ENCODE measurements around the gene CTCF. TPM values are rescaled to one million over a fixed set of nuclear protein-coding genes. Genes with fewer than 3 reads are reported as not detected.

Gene CTCF
- total RNA-seq, 2 experiments from 2014 or later: 74.9 to 76.9 TPM

DNA sequence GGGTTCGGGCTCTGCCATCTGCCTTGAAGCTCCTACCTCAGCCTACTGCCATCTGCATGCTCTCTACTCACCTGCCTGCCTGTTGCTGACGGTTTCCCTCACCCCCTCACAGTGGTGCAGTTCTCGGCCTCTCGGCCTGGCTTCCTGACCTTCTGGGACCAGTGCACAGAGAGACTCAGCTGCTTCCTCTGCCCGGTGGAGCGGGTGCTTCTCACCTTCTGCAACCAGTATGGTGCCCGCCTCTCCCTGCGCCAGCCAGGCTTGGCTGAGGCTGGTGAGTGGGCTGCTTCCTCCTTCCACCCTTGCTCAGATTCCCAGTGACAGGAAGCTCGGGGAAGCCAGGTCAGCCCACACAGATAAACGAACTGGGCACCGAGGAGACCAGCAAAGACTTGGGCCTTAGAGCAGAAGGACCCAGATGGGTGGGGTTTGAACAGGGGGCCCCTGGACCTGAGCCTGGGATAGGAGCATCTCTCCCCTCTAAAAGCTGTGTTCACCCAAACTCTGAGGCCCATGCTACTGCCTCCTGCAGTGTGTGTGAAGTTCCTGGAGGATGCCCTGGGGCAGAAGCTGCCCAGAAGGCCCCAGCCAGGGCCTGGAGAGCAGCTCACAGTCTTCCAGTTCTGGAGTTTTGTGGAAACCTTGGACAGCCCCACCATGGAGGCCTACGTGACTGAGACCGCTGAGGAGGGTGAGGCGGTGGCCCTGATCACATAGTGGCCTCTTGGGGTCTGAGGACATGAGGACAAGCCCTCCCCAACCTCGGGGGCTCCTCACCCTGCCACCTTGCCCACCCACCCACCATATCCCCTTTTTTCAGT lies 17.3 kb upstream of the CTCF start:
- Mint-ChIP-seq H3K27me3 (no peaks in the 10 kb centered on the region), H3K9me3 (no peaks in the 10 kb centered on the region), H3K4me1 (peaks cover 49% of the 10 kb centered on the region), H3K27ac (no peak overlapping the region), H3K36me3 (ENCODE audit: low read depth) (peaks cover 29% of the 10 kb centered on the region), H3K4me3 (no peak overlapping the region)
- POLR2A ChIA-PET: interaction anchor here (1.6 to 8.8 kb wide), 3 partner anchors 14 to 100 kb away, joined by 6 to 277 read pairs (median 107); partner anchors contain the start of genes CARMIL2 and CTCF
- CTCF ChIA-PET: interaction anchor here (0.6 to 8.2 kb wide), 6 partner anchors 14 to 100 kb away, joined by 3 to 334 read pairs (median 18); partner anchors contain the start of genes ATP6V0D1, CARMIL2 and CTCF
- DNase-seq: no peak

DNA sequence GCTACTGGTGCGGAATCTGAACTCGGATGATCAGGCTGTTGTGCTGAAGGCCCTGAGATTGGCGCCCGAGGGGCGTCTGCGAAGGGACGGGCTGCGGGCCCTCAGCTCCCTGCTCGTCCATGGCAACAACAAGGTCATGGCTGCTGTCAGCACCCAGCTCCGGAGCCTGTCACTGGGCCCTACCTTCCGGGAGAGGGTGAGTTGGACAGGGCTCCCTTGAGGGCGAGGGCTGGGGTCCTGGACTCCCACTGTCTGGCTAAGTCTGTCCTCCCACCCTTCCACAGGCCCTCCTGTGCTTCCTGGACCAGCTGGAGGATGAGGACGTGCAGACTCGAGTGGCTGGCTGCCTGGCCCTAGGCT lies 16.7 kb upstream of the CTCF start:
- no peaks in the 10 kb centered on the region for H3K27me3 Mint-ChIP-seq
- H3K4me1 Mint-ChIP-seq: peaks cover 47% of the 10 kb centered on the region
- ChIA-PET POLR2A (interaction anchor here (1.6 to 8.8 kb wide), 3 partner anchors 14 to 99 kb away, joined by 6 to 277 read pairs (median 107); partner anchors contain the start of genes CARMIL2 and CTCF), CTCF (interaction anchor here (1.1 to 8.2 kb wide), 6 partner anchors 14 to 122 kb away, joined by 3 to 334 read pairs (median 30); partner anchors contain the start of genes ATP6V0D1, C16orf86, CARMIL2 and CTCF)
- H3K9me3 Mint-ChIP-seq: no peaks in the 10 kb centered on the region
- H3K4me3 Mint-ChIP-seq: no peak overlapping the region
- no peak overlapping the region for H3K27ac Mint-ChIP-seq
- DNase-seq: no peak
- H3K36me3 Mint-ChIP-seq (ENCODE audit: low read depth): peaks cover 25% of the 10 kb centered on the region

GRCh38 chr16:67546091-67546501 lies 16.2 kb upstream of the CTCF start:
- POLR2A ChIA-PET: interaction anchor here (7.9 to 8.8 kb wide), 2 partner anchors 13 to 99 kb away, joined by 107 to 277 read pairs; partner anchors contain the start of genes CARMIL2 and CTCF
- H3K27me3 Mint-ChIP-seq: no peaks in the 10 kb centered on the region

DNA sequence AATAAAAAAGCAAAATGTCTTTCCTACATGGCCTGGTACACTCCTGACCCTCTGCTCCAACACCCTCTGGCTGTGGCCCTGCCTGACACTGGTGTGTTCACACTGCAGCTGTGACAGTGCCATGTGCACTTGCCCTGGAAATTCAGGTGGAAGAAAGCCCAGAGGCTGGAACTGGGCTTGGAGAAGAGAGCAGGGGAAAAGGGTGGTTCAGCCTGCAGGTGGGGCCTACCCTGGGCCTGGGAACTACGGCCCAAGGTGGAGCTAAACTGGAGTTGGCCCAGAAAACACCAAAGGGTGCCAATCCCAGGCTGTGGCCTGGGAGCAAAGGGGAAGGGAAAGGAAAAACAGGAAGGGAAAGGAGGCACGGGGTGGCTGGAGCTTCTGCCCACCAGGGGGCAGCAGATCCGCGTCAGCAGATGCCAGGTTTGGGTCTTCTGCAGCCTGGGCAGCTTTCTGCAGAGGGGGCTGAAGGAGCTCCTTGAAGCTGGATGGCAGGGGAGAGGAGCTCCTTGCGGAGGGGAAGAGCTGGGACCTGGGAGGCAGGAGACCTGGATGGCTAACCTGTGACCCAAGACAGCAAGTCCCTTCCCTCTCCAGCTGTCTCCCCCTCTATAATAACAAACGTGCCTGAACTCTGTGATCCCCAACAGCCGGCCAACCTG lies 15.4 kb upstream of the CTCF start:
- ChIA-PET POLR2A (interaction anchor here (0.6 to 8.8 kb wide), 13 partner anchors 9 to 389 kb away, joined by 3 to 277 read pairs (median 4); partner anchors contain the start of genes ACD, ATP6V0D1, C16orf86 and CARMIL2), CTCF (interaction anchor here (0.6 to 8.2 kb wide), 50 partner anchors 9 to 663 kb away, joined by 3 to 334 read pairs (median 5); partner anchors contain the start of genes ACD, ATP6V0D1, C16orf86 and CARMIL2)
- peak; percentile 81 for DNase-seq
- Mint-ChIP-seq H3K4me3 (peak overlapping the region; percentile 37), H3K27me3 (no peaks in the 10 kb centered on the region), H3K36me3 (ENCODE audit: low read depth) (peaks cover 17% of the 10 kb centered on the region), H3K4me1 (peaks cover 47% of the 10 kb centered on the region), H3K9me3 (no peaks in the 10 kb centered on the region), H3K27ac (peak overlapping the region; percentile 96)

More at GRCh38 chr16:67546091-67546501, 16.2 kb upstream of the CTCF start:
- H3K4me1 Mint-ChIP-seq: peaks cover 47% of the 10 kb centered on the region
- H3K36me3 Mint-ChIP-seq (ENCODE audit: low read depth): peaks cover 22% of the 10 kb centered on the region
- no peak for DNase-seq
- CTCF ChIA-PET: interaction anchor here (1.1 to 8.2 kb wide), 13 partner anchors 13 to 122 kb away, joined by 3 to 334 read pairs (median 13); partner anchors contain the start of genes ACD, ATP6V0D1, C16orf86 and CARMIL2
- no peaks in the 10 kb centered on the region for H3K9me3 Mint-ChIP-seq
- peak overlapping the region; percentile 96 for H3K27ac Mint-ChIP-seq
- no peak overlapping the region for H3K4me3 Mint-ChIP-seq

- CTCF ChIA-PET: interaction anchor here (0.6 to 8.2 kb wide), 50 partner anchors 10 to 663 kb away, joined by 3 to 334 read pairs (median 5); partner anchors contain the start of genes ACD, ATP6V0D1, C16orf86 and CARMIL2
- DNase-seq: peak; percentile 49
- Mint-ChIP-seq H3K4me1 (peaks cover 46% of the 10 kb centered on the region), H3K27ac (peak overlapping the region; percentile 96), H3K36me3 (ENCODE audit: low read depth) (peaks cover 13% of the 10 kb centered on the region), H3K27me3 (no peaks in the 10 kb centered on the region), H3K9me3 (no peaks in the 10 kb centered on the region), H3K4me3 (peak overlapping the region; percentile 37)
- POLR2A ChIA-PET: interaction anchor here (0.7 to 8.8 kb wide), 14 partner anchors 10 to 389 kb away, joined by 3 to 277 read pairs (median 4); partner anchors contain the start of genes ACD, ATP6V0D1, C16orf86 and CARMIL2
These were observed 14.7 kb upstream of the CTCF start for GRCh38 chr16:67547423-67548264.

DNA sequence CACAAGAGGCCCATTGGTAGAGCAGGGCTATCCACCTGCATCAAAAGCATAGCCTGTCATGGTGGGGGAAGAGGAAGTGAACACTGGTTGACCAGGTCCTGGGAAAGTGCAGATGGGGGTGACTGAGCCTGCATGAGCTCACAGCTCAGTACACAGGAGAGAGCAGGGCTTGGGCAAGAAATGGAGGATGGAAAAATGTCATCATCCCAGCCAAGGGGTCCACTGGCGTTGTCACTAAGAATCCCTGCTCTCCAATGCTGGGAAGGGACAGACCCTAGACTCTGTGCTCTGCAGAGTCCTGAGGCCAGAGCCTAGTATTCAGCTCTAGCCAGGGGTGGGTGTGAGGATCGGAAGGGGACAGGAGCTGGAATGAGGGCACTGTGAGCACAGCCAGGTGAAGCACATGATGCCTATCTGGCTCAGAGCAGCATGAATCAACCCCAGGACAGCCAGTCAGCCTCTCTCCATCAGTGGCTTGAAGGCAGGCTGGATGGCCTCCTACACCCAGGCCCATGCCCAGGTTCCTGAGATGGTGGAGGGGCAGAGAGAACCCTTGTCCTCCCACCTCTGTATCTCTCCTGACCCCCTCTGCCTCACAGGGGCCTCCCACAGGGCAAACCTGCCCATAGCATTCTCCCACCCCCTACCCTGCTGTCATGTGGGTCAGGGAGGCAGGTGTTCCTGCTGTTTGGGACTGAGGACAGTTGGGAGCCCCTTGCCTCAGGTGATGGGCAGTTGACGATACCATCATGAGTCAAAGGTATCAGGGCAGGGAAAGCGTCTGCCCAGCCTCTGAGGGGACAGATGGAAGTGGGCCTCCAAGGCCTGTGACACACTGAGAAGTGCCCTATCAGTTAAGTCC lies 13.8 kb upstream of the CTCF start:
- POLR2A ChIA-PET: interaction anchor here (1.1 to 8.8 kb wide), 9 partner anchors 11 to 120 kb away, joined by 3 to 277 read pairs (median 6); partner anchors contain the start of genes ACD, ATP6V0D1, C16orf86 and CARMIL2
- Mint-ChIP-seq H3K9me3 (no peaks in the 10 kb centered on the region), H3K4me1 (peaks cover 41% of the 10 kb centered on the region), H3K36me3 (ENCODE audit: low read depth) (peaks cover 13% of the 10 kb centered on the region), H3K4me3 (no peak overlapping the region), H3K27me3 (no peaks in the 10 kb centered on the region), H3K27ac (peak overlapping the region; percentile 96)
- CTCF ChIA-PET: interaction anchor here (0.9 to 8.2 kb wide), 21 partner anchors 11 to 268 kb away, joined by 3 to 334 read pairs (median 10); partner anchors contain the start of genes ACD, ATP6V0D1, C16orf86 and CARMIL2
- DNase-seq: no peak

DNA sequence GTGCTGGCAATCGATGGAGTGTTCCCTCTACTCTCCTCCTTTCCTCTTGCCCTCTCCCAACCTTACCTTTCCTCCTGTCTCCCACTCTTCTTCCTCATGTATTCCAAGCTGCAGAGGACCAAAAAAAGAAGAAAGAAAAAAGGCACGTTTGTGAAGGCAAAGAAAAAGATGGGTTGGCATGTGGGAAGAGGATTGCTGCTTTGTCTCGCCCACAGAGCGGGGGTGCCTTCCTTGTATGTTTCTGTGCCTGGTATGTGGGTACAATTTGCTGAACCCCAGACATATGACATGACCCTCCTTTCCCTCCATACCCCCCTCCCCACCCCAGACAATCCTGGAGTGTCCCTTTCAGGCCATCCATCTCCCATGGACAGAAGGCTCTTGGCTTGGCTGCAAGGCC lies 13.1 kb upstream of the CTCF start:
- no peaks in the 10 kb centered on the region for H3K27me3 Mint-ChIP-seq
- H3K4me3 Mint-ChIP-seq: no peak overlapping the region
- CTCF ChIA-PET: interaction anchor here (1.3 to 6.3 kb wide), 3 partner anchors 12 to 96 kb away, joined by 3 to 53 read pairs (median 43); partner anchors contain the start of genes CARMIL2 and CTCF
- peak overlapping the region; percentile 96 for H3K27ac Mint-ChIP-seq
- POLR2A ChIA-PET: interaction anchor here (0.9 to 6.0 kb wide), 2 partner anchors 14 to 29 kb away, joined by 3 to 61 read pairs; partner anchors contain the start of gene CTCF
- no peaks in the 10 kb centered on the region for H3K9me3 Mint-ChIP-seq
- peaks cover 11% of the 10 kb centered on the region for H3K36me3 Mint-ChIP-seq (ENCODE audit: low read depth)
- DNase-seq: no peak
- peaks cover 39% of the 10 kb centered on the region for H3K4me1 Mint-ChIP-seq

DNA sequence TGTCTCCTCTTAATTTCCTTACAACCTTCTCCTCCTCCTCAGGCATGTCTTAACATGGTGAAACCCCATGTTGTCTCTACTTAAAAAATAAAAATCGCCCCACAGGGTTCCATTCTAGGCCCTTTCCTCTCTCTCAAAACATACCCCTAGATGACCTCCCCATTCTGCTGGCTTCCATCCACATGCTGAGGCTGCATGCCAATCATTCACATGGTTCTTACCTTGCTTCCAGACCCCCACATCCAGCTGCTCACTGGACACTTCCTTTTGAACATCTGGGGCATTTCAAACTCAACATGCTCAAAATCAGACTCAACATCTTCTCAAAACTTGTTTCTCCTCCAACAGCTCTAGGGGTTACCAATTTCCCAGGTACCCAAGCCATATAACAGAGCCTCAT lies 12.4 kb upstream of the CTCF start:
- peaks cover 11% of the 10 kb centered on the region for H3K36me3 Mint-ChIP-seq (ENCODE audit: low read depth)
- no peaks in the 10 kb centered on the region for H3K27me3 Mint-ChIP-seq
- peak overlapping the region; percentile 44 for H3K27ac Mint-ChIP-seq

GRCh38 chr16:67551091-67551490 lies 11.2 kb upstream of the CTCF start:
- H3K4me3 Mint-ChIP-seq: no peak overlapping the region
- H3K4me1 Mint-ChIP-seq: peaks cover 53% of the 10 kb centered on the region
- H3K27ac Mint-ChIP-seq: no peak overlapping the region
- no peaks in the 10 kb centered on the region for H3K27me3 Mint-ChIP-seq
- H3K36me3 Mint-ChIP-seq (ENCODE audit: low read depth): peaks cover 11% of the 10 kb centered on the region
- DNase-seq: no peak
- ChIA-PET POLR2A (interaction anchor here (6.0 kb wide), 1 partner anchor 12 kb away, joined by 61 read pairs; the partner anchor contains the start of gene CTCF), CTCF (interaction anchor here (6.3 kb wide), 1 partner anchor 10 kb away, joined by 43 read pairs; the partner anchor contains the start of gene CTCF)
- H3K9me3 Mint-ChIP-seq: no peaks in the 10 kb centered on the region

More for the DNA sequence above, 12.4 kb upstream of the CTCF start:
- Mint-ChIP-seq H3K9me3 (no peaks in the 10 kb centered on the region), H3K4me3 (no peak overlapping the region), H3K4me1 (peaks cover 43% of the 10 kb centered on the region)
- CTCF ChIA-PET: interaction anchor here (1.3 to 6.3 kb wide), 2 partner anchors 12 to 95 kb away, joined by 3 to 43 read pairs; partner anchors contain the start of genes CARMIL2 and CTCF
- no peak for DNase-seq
- POLR2A ChIA-PET: interaction anchor here (0.8 to 6.0 kb wide), 3 partner anchors 13 to 95 kb away, joined by 3 to 61 read pairs (median 3); partner anchors contain the start of genes CARMIL2 and CTCF

DNA sequence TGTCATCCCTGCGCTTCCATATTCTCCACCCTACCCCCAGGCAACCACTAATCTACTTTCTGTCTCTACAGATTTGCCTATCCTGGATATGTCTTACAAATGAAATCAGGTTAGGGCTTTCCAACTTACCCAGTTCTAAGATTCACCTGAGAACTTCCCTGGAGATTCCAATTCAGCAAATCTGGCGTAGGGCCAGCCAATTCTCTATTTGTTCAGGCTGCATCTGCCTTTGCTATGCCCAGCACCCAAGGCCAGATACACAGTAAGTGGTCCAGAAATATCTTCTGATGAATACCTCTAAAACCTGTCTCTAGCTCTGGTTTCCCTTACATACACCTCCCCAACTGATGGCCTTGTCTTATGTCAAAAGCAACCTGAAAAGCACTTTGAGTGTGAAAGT lies 10.4 kb upstream of the CTCF start:
- Mint-ChIP-seq H3K27me3 (no peaks in the 10 kb centered on the region), H3K27ac (peak overlapping the region; percentile 12), H3K4me3 (no peak overlapping the region), H3K9me3 (no peaks in the 10 kb centered on the region), H3K4me1 (peaks cover 53% of the 10 kb centered on the region), H3K36me3 (ENCODE audit: low read depth) (peaks cover 11% of the 10 kb centered on the region)
- DNase-seq: no peak
- ChIA-PET CTCF (interaction anchor here (6.3 kb wide), 1 partner anchor 10 kb away, joined by 43 read pairs; the partner anchor contains the start of gene CTCF), POLR2A (interaction anchor here (6.0 kb wide), 1 partner anchor 11 kb away, joined by 61 read pairs; the partner anchor contains the start of gene CTCF)
